ENCODE results near the gene RAB30.

Gene RAB30

DNA sequence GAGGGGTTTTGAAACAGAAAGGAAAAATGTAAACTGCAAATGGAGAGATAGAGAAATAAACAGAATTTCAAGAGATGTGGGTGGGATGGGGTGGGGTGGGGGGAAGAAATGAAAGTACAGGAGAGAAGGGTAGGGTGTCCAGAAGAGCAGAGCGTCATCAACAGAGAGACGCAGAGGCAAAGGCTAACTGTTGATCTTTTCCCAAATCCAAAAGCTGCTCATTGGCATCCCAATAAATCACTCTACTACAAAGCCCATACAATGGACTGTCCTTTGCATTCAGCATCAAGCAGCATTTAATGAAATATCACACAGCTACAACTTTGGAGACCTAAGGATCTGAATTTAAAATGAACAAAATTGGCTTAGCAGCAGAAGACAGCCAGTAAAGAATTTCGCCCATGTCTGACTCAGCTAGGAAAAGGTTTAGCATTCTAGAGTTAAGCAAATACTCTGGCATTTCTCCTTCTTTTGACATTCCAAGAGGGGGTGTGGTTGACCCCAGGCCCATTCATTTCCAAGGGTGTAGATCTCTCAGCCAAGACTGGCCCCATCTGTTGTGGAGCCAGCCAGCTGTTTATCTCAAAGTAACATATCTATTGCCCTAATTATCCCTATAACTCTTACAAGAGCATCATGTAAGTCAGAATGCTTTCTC lies 1.5 kb downstream of the RAB30 start:
- DNase-seq: no peak

- no peak for DNase-seq
Measured at GRCh38 chr11:83069441-83070043, 2.2 kb downstream of the RAB30 start.

GRCh38 chr11:83068568-83068967 lies 3.1 kb downstream of the RAB30 start:
- DNase-seq: no peak

DNA sequence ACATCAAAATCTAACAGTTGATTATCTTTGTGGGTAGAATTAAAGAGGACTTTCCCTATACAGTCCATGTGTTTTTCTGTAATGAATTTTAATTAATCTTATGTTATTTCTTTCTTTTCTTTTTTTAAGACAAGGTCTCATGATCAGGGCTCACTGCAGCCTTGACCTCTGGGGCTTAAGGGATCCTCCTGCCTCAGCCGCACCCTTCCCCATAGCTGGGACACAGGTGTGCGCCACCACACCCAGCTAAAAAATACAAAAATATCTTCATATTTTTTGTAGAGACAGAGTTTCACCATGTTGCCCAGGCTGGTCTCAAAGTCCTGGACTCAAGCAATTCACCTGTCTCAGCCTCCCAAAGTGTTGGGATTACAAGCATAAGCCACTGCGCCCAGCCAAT lies 7.7 kb downstream of the RAB30 start:
- DNase-seq: no peak

GRCh38 chr11:83063073-83063754 lies 8.5 kb downstream of the RAB30 start:
- DNase-seq: no peak

GRCh38 chr11:83061883-83062282 lies 9.8 kb downstream of the RAB30 start:
- DNase-seq: no peak

DNA sequence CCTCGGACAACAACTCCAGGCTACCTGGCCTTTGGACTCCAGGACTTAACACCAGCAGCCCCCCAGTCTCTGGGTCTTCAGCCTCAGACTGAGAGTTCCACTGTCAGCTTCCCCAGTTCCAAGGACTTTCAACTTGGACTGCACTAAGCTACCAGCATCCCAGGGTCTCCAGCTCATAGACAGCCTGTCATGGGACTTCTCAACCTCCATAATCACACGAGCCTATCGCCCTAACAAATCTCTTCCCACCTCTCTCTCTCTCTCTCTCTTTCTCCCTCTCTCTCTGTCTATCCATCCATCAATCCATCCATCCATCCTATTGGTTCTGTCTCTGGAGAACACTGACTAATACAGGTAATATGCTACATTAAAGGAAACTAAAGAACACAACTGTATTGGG lies 10.7 kb downstream of the RAB30 start:
- DNase-seq: no peak

DNA sequence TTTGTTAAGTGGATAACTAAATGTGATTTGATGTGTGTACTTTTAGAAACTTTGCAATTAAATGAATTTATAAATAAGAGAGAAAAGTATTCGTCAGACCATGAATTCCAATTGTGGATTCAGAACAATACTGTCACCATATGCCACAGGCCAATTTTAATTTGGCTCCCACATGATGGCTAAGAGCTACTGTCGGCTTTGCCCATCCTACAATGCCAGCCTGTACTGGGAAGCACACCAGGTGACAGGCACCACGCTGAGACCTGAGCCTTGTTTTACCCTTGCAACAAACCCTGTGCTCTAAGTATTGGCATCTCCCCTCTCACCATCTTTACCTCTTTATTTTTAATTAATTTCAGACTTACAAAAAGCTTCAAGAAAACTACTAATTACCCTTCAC lies 14.0 kb downstream of the RAB30 start:
- no peak for DNase-seq

GRCh38 chr11:83056611-83057010 lies 15.1 kb downstream of the RAB30 start:
- no peak for DNase-seq

- no peak for DNase-seq
Measured at GRCh38 chr11:83056204-83056603, 15.5 kb downstream of the RAB30 start.

- DNase-seq: peak; percentile 95
Measured at GRCh38 chr11:83054904-83055380, 16.8 kb downstream of the RAB30 start.

DNA sequence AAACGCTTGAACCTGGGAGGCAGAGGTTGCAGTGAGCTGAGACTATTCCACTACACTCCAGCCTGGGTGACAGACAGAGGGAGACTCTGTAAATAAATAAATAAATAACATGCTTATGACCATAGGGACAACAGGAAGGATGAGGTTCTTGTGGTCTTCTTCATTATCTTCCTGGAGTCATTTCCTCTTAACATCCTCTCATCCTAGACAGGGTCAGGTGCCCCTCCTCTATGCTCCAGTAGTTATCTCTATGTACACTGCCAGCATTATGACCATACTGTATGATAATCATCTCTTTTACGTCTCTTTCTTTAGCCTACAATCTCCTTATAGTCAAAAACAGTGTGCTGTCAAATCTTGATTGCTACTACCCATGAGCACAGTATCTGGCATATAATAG lies 17.7 kb downstream of the RAB30 start:
- DNase-seq: no peak

- DNase-seq: no peak
Measured at GRCh38 chr11:83051760-83052671, 19.7 kb downstream of the RAB30 start.

DNA sequence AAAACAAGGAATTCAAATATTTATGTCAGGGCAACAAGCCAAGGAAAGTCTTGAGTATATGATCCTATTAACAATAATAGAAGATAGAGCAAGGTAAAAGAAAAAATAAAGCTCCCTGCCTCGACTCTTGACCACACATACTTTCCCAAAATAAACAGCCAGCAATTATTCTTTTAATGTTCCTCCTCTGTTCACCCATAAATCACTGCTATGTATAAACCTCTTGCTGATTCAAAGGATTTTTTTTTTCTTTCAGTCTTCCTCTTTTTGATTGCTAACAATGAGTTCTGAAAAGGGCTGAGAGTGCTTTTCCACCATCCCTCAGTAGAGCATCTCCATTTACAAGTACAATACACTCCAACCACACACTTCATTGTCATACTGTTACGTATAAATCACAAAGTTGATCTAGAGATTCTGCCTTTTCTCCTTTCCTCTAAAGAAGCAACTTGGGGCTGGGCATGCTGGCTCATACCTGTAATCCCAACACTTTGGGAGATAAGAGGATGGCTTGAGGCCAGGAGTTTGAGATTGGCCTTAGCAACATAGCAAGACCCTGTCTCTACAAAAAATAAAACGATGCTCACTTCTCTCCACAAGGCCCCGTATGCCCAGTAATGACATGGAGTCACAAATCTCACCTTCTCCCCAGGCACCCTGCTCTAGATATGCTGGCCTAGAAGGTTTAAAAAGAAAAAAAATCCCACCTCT lies 24.0 kb downstream of the RAB30 start:
- peak; percentile 85 for DNase-seq

GRCh38 chr11:83046621-83047172 lies 25.0 kb downstream of the RAB30 start:
- DNase-seq: no peak

GRCh38 chr11:83044958-83045712 lies 26.6 kb downstream of the RAB30 start:
- DNase-seq: peak; percentile 63

DNA sequence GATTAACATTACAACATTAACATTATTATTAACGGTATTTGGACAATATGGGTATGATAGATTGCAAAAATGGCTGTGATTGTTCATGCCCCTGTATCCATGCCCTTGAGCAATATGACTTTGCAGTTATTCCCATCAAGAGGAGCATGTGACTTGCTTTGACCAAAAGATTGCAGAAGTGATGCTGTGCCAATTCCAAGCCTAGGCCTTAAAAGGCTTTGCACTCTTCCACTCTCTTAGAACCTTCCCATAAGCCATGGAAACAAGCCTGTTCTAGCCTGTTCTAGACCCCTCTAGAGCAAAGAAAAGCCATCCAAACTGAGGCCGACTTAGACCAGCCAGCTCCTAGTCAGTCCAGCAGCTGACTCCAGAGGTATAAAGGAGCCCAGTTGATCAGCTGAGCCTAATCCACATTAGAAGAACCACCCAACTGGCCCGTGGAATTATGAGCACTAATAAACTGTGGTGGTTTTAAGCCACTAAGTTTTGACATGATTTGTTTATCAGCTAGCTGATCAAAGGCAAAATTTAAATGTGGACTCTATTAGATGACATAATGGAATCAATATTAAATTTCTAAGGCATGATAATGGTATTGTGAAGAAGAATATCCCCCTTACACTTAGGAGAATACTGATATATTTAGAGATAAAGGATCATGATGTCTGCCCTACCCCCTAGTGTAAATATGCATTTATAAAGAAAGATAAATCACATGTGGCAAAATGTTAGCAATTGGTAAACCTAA lies 28.6 kb downstream of the RAB30 start:
- DNase-seq: no peak

DNA sequence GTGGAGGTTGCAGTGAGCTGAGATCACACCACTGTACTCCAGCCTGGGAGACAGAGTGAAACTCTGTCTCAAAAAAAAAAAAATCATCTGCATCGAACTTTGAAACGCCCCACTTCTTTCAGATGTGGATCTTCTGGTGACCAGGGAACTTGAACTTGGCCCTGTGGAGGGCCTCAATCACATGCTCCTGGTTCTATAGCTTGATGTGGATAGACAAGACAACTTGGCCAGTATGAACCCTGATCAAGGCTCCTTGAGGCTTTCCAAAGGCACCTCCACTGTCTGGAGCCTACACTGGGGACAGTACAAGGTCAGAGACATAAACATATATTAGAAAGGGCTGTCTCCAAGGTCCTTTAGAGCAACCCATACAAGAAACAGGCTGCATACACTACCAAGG lies 30.6 kb downstream of the RAB30 start:
- DNase-seq: no peak

- no peak for DNase-seq
Measured at GRCh38 chr11:83039566-83039965, 32.1 kb downstream of the RAB30 start.

GRCh38 chr11:83037877-83038276 lies 33.8 kb downstream of the RAB30 start:
- DNase-seq: no peak

DNA sequence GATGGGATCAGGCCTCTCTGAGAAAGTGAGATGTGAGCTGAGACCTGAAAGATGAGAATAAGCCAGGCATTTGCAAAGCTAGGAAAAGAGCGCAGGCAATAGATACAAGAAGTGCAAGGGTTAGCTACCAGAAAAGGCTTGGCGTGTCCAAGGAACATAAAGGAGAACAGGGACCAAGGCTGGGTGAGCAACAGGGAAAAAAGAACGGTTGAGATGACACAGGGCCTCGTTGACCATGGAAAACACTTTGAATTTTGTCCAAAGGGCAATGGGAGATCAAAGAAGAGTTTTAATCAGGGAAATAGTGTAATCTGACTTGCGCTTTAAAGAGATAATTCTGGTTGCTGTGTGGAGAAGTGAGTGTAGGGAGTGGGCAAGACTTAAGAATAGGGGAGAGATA lies 35.0 kb downstream of the RAB30 start:
- no peak for DNase-seq
